Hematopoietic multipotent progenitor cell treated with erythropoietin and hydrocortisone succinate and interleukin-3 and kit ligand, for 8 days (in vitro differentiated cells): ENCODE results near the gene METTL2B.
A peak's percentile ranks its signal among the peaks of the same experiment; 100 is the strongest.
"Not testable (repeated sequence)": the region's sequence is repeated elsewhere in the genome, so short reads cannot be mapped to it uniquely, and the experiment has no call there.

Source experiments
- DNase-seq: peaks from one replicate; pipeline ENCODE4 v3.0.0-alpha.2; 2015

Gene METTL2B

DNA sequence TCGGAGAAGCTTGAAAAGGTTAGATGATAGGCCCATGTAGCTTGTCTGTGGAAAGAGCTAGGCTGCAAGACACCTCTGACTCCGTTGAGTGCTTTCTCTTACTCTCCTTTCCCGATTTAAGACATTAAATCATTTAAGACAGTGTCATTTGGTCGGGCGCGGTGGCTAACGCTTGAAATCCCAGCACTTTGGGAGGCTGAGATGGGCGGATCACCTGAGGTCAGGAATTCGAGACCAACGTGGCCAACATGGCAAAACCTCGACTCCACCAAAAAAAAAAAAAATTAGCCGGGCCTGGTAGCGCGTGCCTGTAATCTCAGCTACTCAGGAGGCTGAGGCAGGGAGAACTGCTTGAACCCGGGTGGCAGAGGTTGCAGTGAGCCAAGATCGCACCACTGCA, 52.6 kb downstream of the METTL2B start:
- not testable (repeated sequence) for DNase-seq

DNA sequence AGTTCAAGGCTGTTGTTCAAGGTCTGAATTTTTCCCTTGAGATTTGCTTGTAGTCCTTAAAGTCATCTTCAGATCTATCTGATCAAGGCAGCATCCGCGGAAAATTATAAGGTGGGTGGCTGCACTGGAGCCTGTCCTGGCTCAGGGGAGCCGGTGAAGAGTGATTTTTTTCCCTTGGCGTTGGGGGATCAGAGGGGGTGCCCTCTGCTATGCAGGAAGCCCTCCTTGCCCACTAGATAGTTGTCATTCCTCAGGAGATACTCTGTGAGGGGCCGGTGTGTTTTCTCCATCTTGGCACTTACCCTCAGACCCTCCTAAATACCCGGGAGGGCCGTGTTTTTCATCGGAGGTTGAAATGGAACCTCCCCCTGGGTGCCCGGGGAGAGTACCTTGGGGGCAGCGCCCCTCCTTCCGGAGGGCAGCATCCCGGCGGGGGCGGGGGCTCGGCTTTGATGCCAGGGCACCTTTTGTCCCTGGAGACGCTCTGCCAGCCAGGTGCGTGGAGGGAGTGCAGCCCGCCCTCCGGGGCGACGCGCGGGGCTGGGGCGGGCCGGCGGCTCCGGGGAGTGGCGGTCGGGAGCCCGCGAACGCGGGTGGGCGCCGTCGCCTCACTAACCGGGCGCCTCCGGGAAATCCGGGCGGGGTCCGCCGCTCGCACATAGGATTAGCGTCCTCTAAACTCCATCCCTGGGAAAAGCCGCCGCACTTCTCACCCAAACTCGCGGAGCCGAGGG, 53.7 kb downstream of the METTL2B start:
- DNase-seq: not testable (repeated sequence)

DNA sequence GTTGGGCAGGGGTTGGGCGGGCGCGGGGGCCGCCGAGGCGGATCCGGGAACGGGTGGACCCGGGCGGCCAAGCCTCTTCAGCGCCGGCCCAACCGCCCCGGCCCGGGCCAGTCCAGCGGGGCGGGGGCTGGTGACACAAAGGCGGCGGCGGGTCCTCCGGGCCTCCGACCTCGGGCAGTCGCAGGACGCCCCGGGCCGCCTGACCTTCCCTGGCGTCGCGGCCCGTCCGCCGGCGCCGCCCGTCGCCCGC, 54.2 kb downstream of the METTL2B start:
- DNase-seq: no peak

DNA sequence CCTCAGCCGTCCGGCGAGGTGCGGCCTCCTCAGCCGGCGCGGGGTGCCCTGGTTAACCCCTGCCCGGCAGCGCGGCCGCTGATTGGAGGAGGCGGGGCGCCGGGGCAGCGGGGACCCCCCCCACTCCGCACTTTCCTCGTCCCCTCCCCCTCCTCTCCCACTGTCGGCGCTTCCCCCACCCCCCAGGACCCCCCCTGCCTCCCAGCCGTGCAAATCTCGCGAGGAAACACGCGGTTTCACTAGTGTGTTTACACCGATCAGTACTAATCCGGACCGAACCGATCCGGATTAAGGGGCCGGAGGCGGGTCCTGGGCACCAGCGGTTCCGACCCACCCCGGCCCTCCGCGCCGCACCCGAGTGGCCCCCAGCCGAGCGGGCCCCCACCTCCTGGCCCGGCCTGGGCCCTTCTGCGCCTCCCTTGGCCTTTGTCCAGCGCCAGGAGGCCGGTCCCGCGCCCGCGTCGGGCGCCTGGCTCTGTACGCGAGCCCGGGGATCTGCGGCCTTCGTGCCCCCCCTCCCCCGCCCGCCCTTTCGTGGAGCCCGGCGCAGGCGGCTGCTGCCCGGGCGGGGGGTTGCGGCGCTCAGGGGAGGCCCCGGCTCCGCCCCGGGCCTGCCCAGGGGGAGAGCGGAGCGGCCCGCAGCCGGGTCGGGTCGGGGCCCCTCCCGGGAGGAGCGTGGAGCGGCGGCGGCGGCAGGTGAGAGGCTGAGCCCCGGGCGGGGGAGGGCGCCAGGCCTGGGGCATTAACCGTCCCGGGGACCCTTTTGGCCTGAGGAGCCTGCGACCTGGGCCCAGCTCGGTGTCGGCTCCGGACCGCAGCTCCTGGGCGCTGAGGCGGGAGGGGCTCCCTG, 54.8 kb downstream of the METTL2B start:
- DNase-seq: peak; percentile 78

DNA sequence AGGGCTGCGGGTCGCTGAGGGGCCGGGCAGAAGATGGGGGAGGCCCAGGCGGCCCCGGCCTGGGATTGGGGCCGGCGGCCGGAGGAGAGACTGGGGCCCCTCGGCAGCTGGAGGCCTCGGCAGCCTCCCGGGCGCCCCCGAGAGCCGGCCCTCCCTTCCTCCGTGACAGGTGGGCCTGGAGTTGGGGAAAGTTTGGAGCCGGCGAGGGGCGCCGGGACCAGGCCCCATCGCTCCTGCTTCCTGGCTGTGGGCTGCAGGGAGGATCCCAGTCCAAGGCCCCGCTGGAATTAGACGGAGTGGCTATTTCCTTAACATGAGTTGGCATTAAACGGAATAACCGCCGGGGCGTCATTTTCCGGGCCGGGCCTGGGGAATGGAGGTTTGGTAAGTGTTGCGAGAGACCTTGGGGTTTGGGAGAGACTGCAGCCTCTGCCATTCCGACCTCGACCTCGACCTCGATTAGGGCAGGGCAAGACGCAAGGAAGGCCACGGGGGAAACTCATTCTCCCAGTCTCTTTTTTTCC, 55.5 kb downstream of the METTL2B start:
- peak; percentile 48 for DNase-seq

DNA sequence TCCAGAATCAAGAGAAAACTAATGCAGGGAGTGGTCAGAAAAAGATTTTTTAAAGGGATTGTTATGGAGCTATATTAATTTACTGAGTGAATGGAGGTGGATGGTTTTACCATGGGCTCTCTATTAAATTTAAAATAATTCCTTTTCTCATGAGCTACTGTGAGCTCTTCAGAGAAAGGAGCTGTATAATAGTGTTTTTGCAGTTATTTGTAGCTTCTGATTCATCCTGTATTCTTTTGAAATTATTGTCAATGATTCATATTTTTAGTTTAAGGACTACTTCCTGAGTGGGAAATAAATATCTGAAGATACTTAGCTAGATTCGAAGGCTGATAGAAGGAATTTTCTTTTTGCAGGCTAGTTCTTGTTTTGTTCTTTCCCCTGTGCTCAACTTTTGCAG, 56.4 kb downstream of the METTL2B start:
- DNase-seq: not testable (repeated sequence)

DNA sequence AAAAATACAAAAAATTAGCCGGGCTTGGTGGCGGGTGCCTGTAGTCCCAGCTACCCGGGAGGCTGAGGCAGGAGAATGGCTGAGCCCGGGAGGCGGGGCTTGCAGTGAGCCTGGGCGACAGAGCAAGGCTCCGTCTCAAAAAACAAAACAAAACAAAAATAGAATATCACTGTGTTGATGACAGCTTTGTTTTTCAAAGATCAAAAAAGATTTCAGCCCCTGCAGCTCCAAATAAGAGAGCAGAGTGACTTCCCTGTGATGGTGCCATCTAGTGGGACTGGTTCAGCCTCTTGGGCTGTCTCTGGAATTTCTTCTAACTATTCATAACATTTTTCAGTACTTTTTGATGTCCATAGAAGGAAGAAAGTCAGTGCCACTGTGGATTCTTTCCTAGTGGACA, 60.9 kb downstream of the METTL2B start:
- peak; percentile 9 for DNase-seq

DNA sequence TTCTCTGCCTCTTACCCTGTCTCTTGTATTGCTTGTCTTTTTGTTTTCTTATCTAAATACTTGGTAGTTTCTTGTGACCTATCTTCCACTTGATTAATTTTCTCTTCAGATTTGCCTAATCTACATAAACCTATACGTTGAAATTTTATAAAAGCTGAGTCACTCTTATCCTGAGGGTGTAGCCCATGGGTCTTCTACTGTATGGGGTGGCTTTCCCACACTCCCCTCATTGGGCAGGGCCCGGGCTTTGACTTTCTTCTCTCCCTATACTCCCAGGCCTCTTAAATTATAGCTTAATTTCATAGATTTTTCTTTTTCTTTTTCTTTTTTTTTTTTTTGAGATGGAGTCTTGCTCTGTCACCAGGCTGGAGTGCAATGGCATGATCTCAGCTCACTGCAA, 66.0 kb downstream of the METTL2B start:
- peak; percentile 62 for DNase-seq

DNA sequence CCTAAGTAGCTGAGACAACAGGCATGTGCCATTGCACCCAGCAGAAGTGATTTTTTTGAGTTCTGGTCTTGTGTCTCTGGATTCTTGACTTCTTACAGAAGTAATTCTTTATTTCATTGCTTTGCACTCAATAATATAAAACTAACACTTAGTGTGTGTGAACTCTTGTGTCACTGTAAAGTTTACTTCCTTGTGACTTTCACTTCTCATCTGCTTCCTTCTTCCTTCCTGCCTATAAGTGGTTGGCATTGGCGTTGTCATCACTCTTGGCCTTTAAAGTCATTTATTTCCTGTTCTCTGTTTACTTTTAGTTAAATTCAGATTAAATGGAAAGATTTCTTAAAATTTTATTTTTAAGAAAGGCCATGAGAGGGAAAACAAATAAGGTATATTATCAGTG, 66.8 kb downstream of the METTL2B start:
- not testable (repeated sequence) for DNase-seq

DNA sequence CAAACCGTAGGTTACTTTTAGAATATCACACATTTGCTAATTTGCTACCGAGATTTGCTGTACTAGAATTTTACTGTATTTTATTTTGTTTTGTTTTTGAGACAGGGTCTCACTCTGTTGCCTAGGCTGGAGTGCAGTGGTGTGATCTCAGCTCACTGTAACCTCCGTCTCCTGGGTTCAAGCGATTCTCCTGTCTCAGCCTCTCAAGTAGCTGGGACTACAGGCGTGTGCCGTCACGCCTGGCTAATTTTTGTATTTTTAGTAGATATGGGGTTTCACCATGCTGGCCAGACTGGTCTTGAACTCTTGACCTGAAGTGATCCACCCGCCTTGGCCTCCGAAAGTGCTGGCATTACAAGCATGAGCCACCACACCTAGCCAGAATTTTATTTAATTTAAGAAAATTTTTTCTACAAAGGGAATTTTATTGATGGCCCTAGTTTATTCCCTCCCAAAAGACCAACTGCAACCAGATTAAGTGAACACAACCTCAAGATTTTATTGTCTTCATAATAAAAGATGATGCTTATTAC, 69.8 kb downstream of the METTL2B start:
- not testable (repeated sequence) for DNase-seq

DNA sequence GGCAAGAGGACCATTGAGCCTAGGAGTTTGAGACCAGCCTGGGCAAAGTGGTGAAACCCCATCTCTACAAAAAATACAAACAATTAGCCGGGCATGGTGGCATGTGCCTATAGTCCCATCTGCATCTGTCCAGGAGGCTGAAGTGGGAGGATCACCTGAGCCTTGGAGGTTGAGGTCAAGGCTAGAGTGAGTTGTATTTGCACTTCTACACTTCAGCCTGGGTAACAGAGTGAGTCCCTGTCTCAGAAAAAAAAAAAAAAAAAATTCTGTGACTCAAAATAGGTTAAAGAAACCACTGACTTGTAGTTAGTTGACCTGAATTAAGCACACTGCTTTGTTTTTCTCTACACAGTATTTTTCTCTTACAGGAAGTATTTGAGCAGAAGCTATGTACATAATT, 74.4 kb downstream of the METTL2B start:
- DNase-seq: no peak

DNA sequence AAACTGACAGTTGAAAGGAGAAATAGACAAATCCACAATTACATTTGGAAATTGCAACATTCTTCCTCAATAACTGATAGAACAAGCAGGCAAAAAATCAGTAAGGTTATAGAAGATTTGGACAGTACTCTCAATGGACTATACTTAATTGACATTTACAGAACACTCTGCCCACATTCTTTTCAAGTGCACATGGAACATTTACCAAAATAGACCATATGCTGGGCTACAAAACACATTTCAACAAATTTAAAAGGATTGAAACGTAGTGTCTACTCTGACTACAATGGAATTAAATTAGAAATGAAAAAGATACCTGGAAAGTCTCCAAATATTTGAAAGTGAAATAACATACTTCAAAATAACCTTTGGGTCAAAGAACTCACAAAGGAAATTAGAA, 77.8 kb downstream of the METTL2B start:
- not testable (repeated sequence) for DNase-seq
